Activated naive CD4-positive, alpha-beta T cell treated with anti-CD3 and anti-CD28 coated beads, Interleukin-2, amount 50 U/mL, for 24 hours (primary cell): ENCODE data around the gene RTL1.

ENCODE experiments used
- H3K27ac Mint-ChIP-seq: one replicate; pipeline ENCODE4 v1.8.0; 2021; ENCODE audit warnings: mild to moderate bottlenecking, mixed read lengths
- H3K27me3 Mint-ChIP-seq: one replicate; pipeline ENCODE4 v1.8.0; 2021; ENCODE audit warnings: mixed read lengths
- H3K36me3 Mint-ChIP-seq: one replicate; pipeline ENCODE4 v1.8.0; 2021; ENCODE audit warnings: mixed read lengths
- H3K4me1 Mint-ChIP-seq: one replicate; pipeline ENCODE4 v1.8.0; 2021; ENCODE audit warnings: mixed read lengths
- H3K4me3 Mint-ChIP-seq: one replicate; pipeline ENCODE4 v1.8.0; 2021; ENCODE audit warnings: mild to moderate bottlenecking, mixed read lengths
- H3K9me3 Mint-ChIP-seq: one replicate; pipeline ENCODE4 v1.8.0; 2021; ENCODE audit warnings: mixed read lengths

RTL1 gene

DNA sequence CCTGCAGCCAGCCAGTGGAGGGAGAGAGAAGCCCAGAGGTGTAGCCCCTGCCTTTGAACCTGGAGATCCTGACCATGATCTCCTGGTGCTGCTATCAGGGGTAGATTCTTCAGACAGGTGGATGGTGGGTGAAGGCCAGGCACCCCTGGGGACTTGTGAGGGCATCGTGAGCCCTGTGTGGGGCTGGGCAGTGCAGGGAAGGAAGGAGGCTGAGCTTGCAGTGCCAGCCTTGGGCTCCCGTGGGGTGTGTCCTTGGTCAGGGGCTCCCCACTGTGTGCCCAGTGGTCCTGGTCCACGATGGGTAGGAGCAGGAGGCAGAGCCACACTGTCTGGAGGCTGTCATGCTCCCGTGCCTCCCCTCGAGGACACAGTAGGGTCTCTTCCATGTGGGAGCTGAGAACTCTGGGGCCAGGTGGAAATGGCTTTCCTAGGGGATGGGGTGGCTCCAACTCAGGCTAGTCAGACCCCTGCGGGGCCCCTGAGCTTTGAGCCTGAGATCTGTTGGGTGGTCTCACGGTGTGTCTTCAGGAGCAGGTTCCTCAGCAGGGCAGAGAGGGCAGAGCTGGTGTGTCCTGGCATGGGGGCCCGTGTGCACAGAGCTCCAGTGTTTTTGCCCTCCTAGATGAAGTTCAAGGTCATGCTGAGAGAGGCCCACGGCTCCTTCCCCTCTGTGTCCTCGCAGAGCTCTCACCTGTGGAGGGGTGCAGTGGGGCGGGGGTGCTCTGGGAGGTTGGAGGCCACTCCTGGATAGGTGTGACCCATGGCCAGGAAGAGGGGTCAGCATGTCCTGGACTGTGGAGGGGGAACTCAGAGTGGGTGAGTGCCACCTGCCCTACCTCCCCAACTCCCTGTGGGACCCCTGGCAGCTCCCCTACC lies 25.0 kb downstream of the RTL1 start:
- Mint-ChIP-seq H3K9me3 (no peaks in the 10 kb centered on the region), H3K27ac (no peak overlapping the region), H3K27me3 (no peaks in the 10 kb centered on the region), H3K4me3 (no peak overlapping the region), H3K36me3 (no peaks in the 10 kb centered on the region), H3K4me1 (no peaks in the 10 kb centered on the region)

DNA sequence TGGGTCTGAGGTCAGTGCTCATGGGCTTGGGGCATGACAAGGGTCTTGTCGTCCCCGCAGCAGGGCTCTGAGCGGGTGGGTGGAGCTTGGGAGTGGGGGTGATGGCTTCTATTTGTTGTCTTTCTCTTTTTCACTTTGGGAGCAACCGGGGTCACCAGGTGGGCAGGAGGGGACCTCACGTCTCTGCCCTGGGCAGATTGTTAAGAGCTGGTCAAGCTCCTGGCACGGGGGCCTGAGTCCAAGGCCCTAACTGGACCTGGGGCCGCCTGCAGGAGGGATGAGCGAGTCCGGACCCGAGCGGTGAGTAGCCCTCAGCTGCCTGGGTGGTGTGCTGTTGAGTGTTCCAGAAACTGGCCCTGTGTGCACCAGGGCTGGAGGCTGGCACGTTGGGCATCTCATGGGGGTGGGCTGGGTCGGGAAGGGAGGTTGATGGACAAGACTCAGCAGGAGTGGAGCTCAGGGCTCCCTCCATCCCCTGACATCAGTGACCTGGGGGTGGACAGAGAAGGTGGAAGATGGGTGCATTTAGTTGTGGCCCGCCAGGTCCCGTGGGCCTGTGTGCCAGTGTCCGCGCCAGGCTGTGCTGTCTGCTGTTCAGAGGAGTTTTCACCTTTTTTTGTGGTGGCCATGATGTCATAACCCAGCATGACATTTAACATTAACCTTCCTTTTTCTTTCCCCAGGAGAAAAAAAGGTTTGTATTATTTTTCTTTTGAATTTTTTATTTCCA lies 27.5 kb downstream of the RTL1 start:
- Mint-ChIP-seq H3K9me3 (no peaks in the 10 kb centered on the region), H3K4me3 (no peak overlapping the region), H3K27ac (no peak overlapping the region), H3K36me3 (no peaks in the 10 kb centered on the region), H3K27me3 (no peaks in the 10 kb centered on the region), H3K4me1 (no peaks in the 10 kb centered on the region)

DNA sequence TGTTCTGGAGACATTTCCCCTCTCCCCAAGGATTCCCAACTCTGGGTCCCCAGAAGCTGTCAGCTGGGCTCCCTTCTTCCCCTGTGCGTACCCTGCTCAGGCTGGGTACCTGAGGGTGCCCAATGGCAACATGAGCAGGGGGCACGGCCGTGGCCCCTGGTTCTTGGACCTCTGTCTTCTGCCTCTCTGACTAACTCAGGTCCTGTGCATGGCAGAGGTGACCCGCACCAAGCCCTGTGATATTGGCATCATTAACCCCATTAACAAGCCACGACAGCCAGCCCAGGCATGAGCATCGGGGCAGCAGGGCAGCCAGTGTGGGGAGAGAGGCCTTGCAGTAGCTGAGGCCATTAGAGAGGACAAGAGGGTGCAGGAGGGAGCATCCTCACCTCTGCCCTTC lies 28.4 kb downstream of the RTL1 start:
- Mint-ChIP-seq H3K9me3 (no peaks in the 10 kb centered on the region), H3K4me1 (no peaks in the 10 kb centered on the region), H3K27ac (no peak overlapping the region), H3K27me3 (no peaks in the 10 kb centered on the region), H3K36me3 (no peaks in the 10 kb centered on the region), H3K4me3 (no peak overlapping the region)

DNA sequence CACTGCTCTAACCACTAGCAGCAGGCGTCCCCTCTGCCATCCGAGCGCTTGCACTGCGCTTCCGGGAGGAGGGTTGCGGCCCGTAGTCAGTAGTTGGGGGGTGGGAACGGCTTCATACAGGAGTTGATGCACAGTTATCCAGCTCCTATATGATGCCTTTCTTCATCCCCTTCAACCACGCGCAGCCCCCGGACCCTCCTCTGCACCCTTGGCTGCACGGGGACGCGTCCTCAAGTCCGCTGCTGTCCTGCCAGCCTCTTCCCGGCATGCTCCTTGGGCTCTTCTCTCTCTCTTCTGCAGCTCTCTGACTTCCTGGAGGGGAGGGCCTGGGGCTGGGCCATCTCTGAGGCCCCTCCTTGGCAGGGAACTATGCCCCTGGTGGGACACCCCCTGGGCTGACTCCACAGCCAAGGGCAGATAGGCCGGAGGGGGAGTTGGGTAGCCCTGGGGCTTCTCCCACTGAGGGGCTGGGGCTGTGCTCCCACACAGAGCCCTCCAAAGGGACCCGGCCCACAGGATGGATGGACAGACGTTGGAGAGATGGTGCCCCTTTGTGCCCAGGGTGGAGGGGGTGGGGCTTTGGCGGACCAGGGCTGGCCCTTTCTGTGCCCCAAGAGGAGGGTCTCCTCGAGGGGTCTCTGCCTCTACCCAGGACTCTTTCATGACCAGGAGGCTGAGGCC lies 29.0 kb downstream of the RTL1 start:
- H3K27ac Mint-ChIP-seq: no peak overlapping the region
- no peaks in the 10 kb centered on the region for H3K9me3 Mint-ChIP-seq
- no peak overlapping the region for H3K4me3 Mint-ChIP-seq
- H3K36me3 Mint-ChIP-seq: no peaks in the 10 kb centered on the region
- no peaks in the 10 kb centered on the region for H3K4me1 Mint-ChIP-seq
- H3K27me3 Mint-ChIP-seq: no peaks in the 10 kb centered on the region

DNA sequence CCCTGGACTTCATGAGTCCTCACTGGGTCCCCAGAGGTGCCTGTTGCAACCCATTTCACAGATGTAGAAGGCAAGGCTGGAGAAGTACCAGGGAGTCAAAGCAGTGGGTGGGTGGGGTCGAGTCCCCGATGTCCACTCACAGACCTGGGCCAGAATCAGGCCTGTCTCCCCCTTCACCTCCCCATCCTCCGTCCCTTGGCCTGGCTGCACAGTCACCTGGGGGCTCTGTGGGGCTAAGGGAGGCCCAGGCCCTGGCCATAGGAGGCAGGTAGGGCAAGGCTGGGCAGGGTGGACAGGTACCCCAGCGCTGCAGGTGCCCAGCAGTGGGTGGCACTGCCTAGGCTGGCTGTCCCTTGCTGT lies 29.5 kb downstream of the RTL1 start:
- Mint-ChIP-seq H3K27ac (peak overlapping the region; percentile 8), H3K27me3 (no peaks in the 10 kb centered on the region), H3K36me3 (no peaks in the 10 kb centered on the region), H3K9me3 (no peaks in the 10 kb centered on the region), H3K4me3 (no peak overlapping the region), H3K4me1 (no peaks in the 10 kb centered on the region)

DNA sequence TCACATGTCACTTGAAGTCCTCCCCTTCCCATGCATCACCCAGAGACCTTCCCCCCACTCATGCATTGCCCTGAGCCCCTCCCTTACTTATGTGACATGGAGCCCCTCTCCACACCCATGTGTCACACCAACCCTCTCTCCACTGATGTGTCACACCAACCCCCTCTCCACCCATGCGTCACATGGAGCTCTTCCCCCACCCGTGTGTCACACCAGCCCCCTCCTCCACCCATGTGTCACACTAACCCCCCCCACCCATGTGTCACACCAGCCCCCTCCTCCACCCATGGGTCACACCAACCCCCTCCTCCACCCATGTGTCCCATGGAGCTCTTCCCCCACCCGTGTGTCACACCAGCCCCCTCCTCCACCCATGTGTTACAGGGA lies 30.4 kb downstream of the RTL1 start:
- H3K9me3 Mint-ChIP-seq: no peaks in the 10 kb centered on the region
- H3K4me3 Mint-ChIP-seq: no peak overlapping the region
- no peaks in the 10 kb centered on the region for H3K36me3 Mint-ChIP-seq
- H3K4me1 Mint-ChIP-seq: no peaks in the 10 kb centered on the region
- H3K27ac Mint-ChIP-seq: no peak overlapping the region
- H3K27me3 Mint-ChIP-seq: no peaks in the 10 kb centered on the region

DNA sequence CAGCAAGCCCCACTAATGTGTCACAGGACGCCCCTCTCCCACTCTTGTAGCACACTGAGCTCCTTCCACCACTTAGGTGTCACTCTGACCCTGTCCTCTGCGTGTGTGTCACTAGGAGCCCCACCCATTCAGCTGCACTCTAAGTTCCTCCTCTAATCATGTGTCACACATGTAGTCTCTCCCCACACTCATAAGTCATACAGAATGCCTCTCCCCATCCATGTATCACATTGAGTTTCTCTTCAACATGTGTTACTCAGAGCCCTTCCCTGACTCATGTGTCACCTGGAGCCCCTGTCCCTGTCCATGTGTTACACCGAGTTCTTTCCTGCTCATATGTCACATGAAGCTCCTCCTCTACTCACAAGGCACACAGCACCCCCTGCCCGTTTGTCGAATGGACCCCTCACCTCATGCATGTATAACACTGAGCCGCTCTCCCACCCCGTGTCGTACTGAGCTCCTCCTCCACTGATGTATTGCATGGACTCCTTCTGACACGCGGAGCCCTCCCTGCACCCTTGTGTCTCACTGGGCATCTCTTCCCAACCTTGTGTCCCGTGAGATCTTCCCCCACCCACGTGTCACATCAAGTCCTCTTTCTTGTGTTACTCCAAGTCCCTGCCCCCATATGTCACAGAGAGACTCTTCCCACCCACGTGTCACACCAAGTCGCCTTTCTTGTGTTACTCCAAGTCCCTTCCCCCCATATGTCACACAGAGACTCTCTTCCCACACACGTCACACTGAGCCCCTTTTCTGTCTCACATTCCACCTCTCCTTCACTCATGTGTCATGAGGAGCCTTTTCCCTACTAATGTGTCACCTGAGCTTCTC lies 31.0 kb downstream of the RTL1 start:
- Mint-ChIP-seq H3K27ac (no peak overlapping the region), H3K9me3 (no peaks in the 10 kb centered on the region), H3K36me3 (no peaks in the 10 kb centered on the region), H3K4me1 (no peaks in the 10 kb centered on the region), H3K27me3 (no peaks in the 10 kb centered on the region), H3K4me3 (no peak overlapping the region)

DNA sequence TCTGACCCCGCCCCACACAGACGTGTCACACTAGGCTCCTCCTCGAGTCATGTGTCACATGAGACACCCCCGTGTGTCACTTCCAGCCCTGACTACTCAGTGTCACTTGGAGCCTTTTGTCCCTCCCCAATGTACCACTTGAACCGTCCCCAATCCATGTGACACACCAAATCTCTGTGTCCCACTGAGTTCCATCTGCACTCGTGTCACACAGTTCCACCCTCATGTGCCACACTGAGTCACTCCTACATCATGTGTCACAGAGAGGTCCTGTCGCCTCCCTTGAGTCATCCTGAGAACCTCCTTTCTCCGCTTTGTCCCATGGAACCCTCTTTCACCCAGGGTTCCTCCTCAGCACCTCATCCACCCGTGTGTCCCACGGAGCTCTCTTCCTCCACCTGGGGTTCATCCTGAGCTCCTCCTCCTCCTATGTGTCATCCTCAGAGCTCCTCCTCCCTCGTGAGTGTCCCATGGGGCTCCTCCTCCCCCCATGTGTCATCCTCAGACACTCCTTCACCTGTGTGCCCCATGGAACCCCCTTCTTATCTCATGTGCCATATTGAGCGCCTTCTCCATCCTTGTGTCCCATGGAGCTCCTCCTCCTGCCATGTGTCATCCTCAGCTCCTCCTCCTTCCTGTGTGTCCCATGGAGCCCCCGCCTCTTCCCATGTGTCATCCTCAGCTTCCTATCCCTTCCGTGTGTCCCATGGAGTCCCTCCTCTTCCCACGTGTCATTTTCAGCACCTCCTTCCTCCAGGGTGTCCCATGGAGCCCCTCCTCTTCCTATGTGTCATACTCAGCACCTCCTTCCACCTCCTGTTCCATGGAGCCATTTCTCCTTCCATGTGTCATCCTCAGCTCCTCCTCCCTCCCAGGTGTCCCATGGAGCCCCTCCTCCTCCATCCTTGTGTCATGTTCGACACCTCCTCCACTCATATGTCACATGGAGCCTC lies 32.0 kb downstream of the RTL1 start:
- H3K36me3 Mint-ChIP-seq: no peaks in the 10 kb centered on the region
- H3K27ac Mint-ChIP-seq: peak overlapping the region; percentile 43
- no peak overlapping the region for H3K4me3 Mint-ChIP-seq
- H3K27me3 Mint-ChIP-seq: no peaks in the 10 kb centered on the region
- no peaks in the 10 kb centered on the region for H3K4me1 Mint-ChIP-seq
- no peaks in the 10 kb centered on the region for H3K9me3 Mint-ChIP-seq

DNA sequence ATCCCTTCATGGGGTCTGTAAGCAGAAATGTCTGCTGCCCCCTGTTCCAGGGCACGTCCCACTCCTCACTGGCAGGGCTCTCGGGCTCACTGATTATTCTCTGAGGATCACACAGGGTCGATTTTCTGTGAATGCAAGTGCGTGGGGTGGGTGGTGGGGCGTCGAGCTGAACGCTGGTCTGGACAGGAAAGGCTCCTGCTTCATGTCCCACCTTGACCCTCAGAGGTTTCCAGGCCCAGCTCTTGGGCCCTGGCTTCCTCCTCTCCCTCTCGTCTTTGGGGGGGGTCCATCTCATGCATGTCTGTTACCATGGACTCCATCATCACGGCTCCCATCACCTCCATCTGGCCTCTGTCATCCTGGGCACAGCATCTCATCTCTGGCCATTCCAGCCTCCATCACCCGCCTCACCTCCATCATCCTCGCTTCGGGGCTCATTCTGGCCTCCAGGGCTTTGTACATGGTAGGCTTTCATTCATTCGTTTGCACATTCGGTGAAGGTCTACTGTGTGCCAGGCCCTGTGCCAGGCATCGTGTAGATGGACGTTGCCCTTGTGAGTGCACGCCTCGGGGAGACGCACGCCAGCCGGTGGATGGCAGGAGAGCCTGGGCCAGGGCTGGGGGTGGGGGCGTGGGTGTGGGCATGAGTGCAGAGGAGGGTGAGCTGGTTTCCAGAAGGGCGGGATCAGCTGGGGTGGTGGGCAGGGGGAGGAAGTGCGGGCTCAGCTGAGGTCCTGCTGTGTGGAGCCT lies 34.7 kb downstream of the RTL1 start:
- Mint-ChIP-seq H3K27ac (no peak overlapping the region), H3K4me1 (no peaks in the 10 kb centered on the region)

DNA sequence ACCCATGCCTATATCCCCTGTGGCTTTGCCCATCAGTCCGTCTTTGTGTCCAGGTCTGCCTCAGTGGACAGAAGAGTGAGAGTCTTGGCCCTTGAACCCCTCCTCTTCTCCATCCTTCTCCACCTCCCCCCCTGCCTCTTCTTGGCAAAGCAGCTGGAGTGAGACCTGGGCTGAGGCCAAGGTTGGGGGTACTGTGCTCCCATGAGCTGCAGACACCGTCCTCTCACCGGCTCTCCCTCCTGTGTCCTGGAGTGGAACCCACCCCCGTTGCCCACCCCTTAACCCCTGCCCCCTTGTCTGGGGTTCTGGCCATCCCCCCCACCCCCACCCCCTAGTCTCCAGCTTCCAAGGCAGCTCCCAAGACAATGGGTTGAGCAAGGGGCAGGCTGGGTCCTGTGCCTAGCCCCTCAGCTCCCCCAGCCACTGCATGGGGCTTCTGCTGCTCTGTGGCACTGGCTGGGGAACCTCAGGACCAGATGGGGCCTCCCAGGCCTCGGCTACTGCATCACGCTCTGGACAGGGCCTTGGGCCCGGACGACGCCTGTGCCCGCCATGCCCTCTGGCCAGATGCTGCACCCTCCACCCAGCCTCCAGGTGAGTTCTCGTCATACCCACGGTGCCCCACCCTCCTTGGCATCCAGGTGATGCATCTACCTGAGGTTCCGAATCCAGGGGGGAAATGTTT lies 35.7 kb downstream of the RTL1 start:
- no peaks in the 10 kb centered on the region for H3K4me1 Mint-ChIP-seq
- H3K9me3 Mint-ChIP-seq: no peaks in the 10 kb centered on the region
- H3K27ac Mint-ChIP-seq: no peak overlapping the region
- peaks cover 1% of the 10 kb centered on the region for H3K27me3 Mint-ChIP-seq
- H3K36me3 Mint-ChIP-seq: no peaks in the 10 kb centered on the region
- no peak overlapping the region for H3K4me3 Mint-ChIP-seq

More for the DNA sequence above, 34.7 kb downstream of the RTL1 start:
- H3K36me3 Mint-ChIP-seq: no peaks in the 10 kb centered on the region
- H3K4me3 Mint-ChIP-seq: no peak overlapping the region
- no peaks in the 10 kb centered on the region for H3K9me3 Mint-ChIP-seq
- H3K27me3 Mint-ChIP-seq: peaks cover 1% of the 10 kb centered on the region

DNA sequence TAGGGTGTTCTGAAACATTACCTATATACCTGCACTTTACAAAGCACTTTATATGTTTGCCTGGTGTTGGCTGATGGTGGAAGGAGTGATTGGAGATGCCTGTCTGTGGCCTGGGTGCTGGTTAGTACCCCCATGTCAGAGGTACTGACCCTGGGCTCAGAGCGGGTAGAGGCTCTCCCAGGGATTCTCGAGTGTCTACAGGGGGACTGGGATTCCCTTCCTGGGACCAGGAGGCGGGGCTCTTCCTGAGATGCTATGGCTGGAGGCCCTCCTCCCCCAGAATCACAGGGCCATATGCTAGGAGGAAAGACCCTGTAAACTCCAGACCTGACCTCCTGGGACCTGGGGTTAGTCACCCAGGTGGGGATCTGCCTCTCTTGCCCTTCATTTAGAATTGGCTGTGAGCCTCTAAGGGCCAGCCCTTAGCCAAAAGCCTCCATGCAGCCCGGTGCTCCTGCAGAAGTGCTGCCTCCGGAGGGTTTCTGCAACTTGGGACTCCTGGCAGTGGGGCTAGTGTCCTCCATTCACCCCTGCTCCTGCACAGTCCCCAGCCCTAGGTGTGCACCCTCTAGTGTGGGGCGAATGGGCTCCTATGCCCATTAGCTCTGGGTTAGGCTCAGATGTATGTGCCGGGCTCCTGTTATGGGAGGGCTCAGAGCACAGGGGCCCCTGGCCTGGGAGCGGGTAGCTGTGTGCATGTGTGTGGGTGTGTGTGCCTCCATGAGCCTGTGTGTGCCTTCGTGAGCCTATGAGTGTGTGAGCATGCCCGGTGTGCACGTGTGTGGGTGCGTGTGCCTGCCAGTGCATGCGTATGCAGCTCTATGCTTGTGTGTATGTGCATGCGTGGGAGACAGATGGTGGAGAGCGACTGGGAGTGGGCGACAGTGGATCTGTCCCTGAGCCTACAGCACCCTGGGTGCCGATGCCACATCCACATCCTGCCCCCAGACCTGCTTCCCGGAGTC lies 36.6 kb downstream of the RTL1 start:
- H3K4me3 Mint-ChIP-seq: no peak overlapping the region
- no peaks in the 10 kb centered on the region for H3K9me3 Mint-ChIP-seq
- no peaks in the 10 kb centered on the region for H3K36me3 Mint-ChIP-seq
- H3K4me1 Mint-ChIP-seq: no peaks in the 10 kb centered on the region
- no peak overlapping the region for H3K27ac Mint-ChIP-seq
- peaks cover 1% of the 10 kb centered on the region for H3K27me3 Mint-ChIP-seq

DNA sequence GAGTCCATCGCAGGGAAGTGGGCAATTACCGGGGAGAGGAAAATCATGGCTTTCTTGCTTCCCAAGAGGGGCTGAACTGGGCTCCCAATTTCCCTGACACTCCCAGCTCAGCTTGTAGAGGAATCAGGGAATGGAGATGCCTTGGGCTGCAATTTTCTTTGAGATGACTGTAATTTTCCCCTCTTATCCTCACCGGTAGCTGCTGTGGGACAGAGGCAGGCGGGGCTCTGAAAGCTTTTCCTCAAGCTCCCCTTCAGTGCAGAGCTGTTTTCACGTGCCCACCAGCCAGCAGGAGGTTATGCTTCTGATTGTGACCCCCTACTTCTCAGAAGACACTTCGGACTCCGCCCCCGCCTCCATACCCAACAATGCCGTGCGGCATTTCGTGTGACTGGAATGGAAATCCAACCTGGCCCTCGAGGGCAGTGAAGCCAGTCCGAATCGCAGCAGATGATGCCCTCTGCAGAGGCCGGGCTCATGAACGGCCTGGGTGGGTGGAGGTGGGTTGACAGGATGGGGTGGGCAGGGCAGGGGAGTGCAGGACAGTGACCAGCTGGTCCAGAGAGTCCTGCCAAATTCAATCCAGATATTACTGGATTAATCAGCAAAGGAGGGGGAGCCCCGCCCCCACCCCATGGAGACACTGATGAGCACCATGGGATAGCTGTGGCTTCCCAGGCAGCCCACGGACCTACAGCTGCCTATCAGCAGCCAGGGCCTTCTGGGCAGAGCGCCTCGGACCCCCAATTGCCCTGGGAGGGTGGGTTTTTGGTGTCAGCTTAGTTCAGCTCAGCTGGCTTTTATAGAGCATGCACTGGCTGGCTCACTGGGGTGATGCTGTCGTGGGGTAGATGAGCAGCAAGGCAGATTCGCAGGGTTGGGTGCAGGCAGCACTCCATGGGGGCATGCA lies 37.6 kb downstream of the RTL1 start:
- Mint-ChIP-seq H3K27me3 (peaks cover 1% of the 10 kb centered on the region), H3K9me3 (no peaks in the 10 kb centered on the region), H3K27ac (no peak overlapping the region), H3K36me3 (no peaks in the 10 kb centered on the region), H3K4me3 (no peak overlapping the region), H3K4me1 (no peaks in the 10 kb centered on the region)
